GM23338 (cell line): ENCODE data around the gene OR4N2. TPM values are rescaled to one million over a fixed set of nuclear protein-coding genes. Genes with fewer than 3 reads are reported as not detected.

Source experiments
- ATAC-seq: fragments of 200-7000 bp; cut with Tn5 transposase; 3 replicates; pipeline ENCODE4 v1.9.1; 2020
- DNase-seq: peaks from one replicate; pipeline ENCODE4 v3.0.0-alpha.2; 2015; ENCODE audit warnings: low spot score
- H2AFZ ChIP-seq: fragments of 200-600 bp; sonication (generic); 2 replicates; pipeline ENCODE4 v1.8.0; 2016; ENCODE audit warnings: antibody characterized with exemption, mild to moderate bottlenecking, moderate library complexity
- H3F3A ChIP-seq: fragments of 200-600 bp; sonication (generic); replicated peaks from 2 replicates; pipeline ENCODE4 v1.8.0; 2017; ENCODE audit warnings: antibody characterized with exemption, mixed run types, low read depth
- H3K27ac ChIP-seq: fragments of 200-600 bp; sonication (generic); 2 replicates; pipeline ENCODE4 v1.6.1; 2016; ENCODE audit warnings: low read depth
- H3K27me3 ChIP-seq: fragments of 200-600 bp; sonication (generic); 2 replicates; pipeline ENCODE4 v1.8.0; 2016; ENCODE audit warnings: mild to moderate bottlenecking, mixed run types, moderate library complexity; ENCODE audit not compliant: insufficient read depth
- H3K36me3 ChIP-seq: fragments of 200-600 bp; sonication (generic); 2 replicates; pipeline ENCODE4 v1.8.0; 2016; ENCODE audit warnings: mild to moderate bottlenecking; ENCODE audit not compliant: insufficient read depth
- H3K4me1 ChIP-seq: fragments of 200-600 bp; sonication (generic); 2 replicates; pipeline ENCODE4 v1.8.0; 2016; ENCODE audit warnings: mild to moderate bottlenecking, moderate library complexity; ENCODE audit not compliant: insufficient read depth
- H3K4me2 ChIP-seq: fragments of 200-600 bp; sonication (generic); 2 replicates; pipeline ENCODE4 v1.7.1; 2017; ENCODE audit warnings: mixed run types
- H3K4me3 ChIP-seq: fragments of 200-600 bp; sonication (generic); 2 replicates; pipeline ENCODE4 v1.6.1; 2016; ENCODE audit warnings: mixed run types
- H3K79me2 ChIP-seq: fragments of 200-600 bp; sonication (generic); replicated peaks from 2 replicates; pipeline ENCODE4 v1.8.0; 2017; ENCODE audit warnings: mild to moderate bottlenecking; ENCODE audit not compliant: insufficient read depth
- H3K9me2 ChIP-seq: fragments of 200-600 bp; sonication (generic); 2 replicates; pipeline ENCODE4 v1.8.0; 2017; ENCODE audit not compliant: insufficient read depth
- H4K20me1 ChIP-seq: fragments of 200-600 bp; sonication (generic); replicated peaks from 2 replicates; pipeline ENCODE4 v1.8.0; 2017; ENCODE audit warnings: mild to moderate bottlenecking; ENCODE audit not compliant: insufficient read depth
- H3K27ac Mint-ChIP-seq: 2 replicates; pipeline ENCODE4 v1.8.0; 2020; ENCODE audit warnings: inconsistent platforms, mild to moderate bottlenecking, moderate library complexity, mixed read lengths
- H3K27me3 Mint-ChIP-seq: 3 replicates; pipeline ENCODE4 v1.8.0; 2022; ENCODE audit warnings: low read depth, mild to moderate bottlenecking, moderate library complexity, mixed read lengths, inconsistent platforms; ENCODE audit not compliant: insufficient read depth, poor library complexity
- H3K36me3 Mint-ChIP-seq: 3 replicates; pipeline ENCODE4 v1.8.0; 2021; ENCODE audit warnings: low read depth, mild to moderate bottlenecking, inconsistent platforms, moderate library complexity, mixed read lengths
- H3K4me1 Mint-ChIP-seq: 3 replicates; pipeline ENCODE4 v1.8.0; 2020; ENCODE audit warnings: mild to moderate bottlenecking, inconsistent platforms, mixed read lengths
- H3K4me3 Mint-ChIP-seq: 3 replicates; pipeline ENCODE4 v1.8.0; 2021; ENCODE audit warnings: moderate library complexity, mild to moderate bottlenecking, inconsistent platforms, mixed read lengths
- H3K9me3 Mint-ChIP-seq: 3 replicates; pipeline ENCODE4 v1.8.0; 2020; ENCODE audit warnings: moderate library complexity, mild to moderate bottlenecking, inconsistent platforms, mixed read lengths
- CREB1 ChIP-seq: fragments of 250-450 bp; sonication (Bioruptor Pico); IDR thresholded peaks from 2 replicates; pipeline ENCODE4 v1.5.0; 2020; ENCODE audit warnings: low read depth, mild to moderate bottlenecking, moderate library complexity
- EZH2 ChIP-seq: fragments of 200-600 bp; sonication (generic); IDR thresholded peaks from one replicate; pipeline ENCODE4 v1.8.0; 2017; ENCODE audit warnings: antibody characterized with exemption, mild to moderate bottlenecking, low read depth; ENCODE audit not compliant: unreplicated experiment
- EZH2phosphoT487 ChIP-seq: fragments of 200-600 bp; sonication (generic); IDR thresholded peaks from one replicate; pipeline ENCODE4 v1.8.1; 2018; ENCODE audit warnings: antibody characterized with exemption; ENCODE audit not compliant: unreplicated experiment
- JUNB ChIP-seq: IDR thresholded peaks from one replicate; pipeline ENCODE4 v1.6.1; 2016; ENCODE audit warnings: antibody characterized with exemption; ENCODE audit not compliant: unreplicated experiment
- NANOG ChIP-seq: IDR thresholded peaks from 2 replicates; pipeline ENCODE4 v1.6.1; 2016; ENCODE audit warnings: antibody characterized with exemption, borderline replicate concordance
- POLR2AphosphoS5 ChIP-seq: IDR thresholded peaks from 2 replicates; pipeline ENCODE4 v1.6.1; 2016; ENCODE audit warnings: antibody characterized with exemption, low read depth
- STAT1 ChIP-seq: IDR thresholded peaks from one replicate; pipeline ENCODE4 v1.6.1; 2016; ENCODE audit warnings: antibody characterized with exemption; ENCODE audit not compliant: unreplicated experiment
- ZNF114 ChIP-seq: fragments of 250-450 bp; sonication (Bioruptor Pico); IDR thresholded peaks from 2 replicates; pipeline ENCODE4 v1.5.0; 2020; ENCODE audit warnings: mild to moderate bottlenecking, moderate library complexity
- ZNF331 ChIP-seq: fragments of 250-450 bp; sonication (Bioruptor Pico); IDR thresholded peaks from 2 replicates; pipeline ENCODE4 v1.5.0; 2020; ENCODE audit warnings: low read depth, mild to moderate bottlenecking, moderate library complexity
- polyA plus RNA-seq: library from polyadenylated mRNA; unstranded; fragments of >200 nt; fragmentation: Nextera tagmentation; extraction: Ambion mirVana; gene quantifications from 2 replicates; pipeline ENCODE4 v1.2.1, GENCODE V29; 2016
- total RNA-seq: library from RNA; depleted of rRNA; stranded (reverse); fragments of >200 nt; shearing (Covaris generic); gene quantifications from 2 replicates; pipeline ENCODE4 v1.2.3, GENCODE V29; 2014
- TF ChIP-seq, protein P1 (sequence below): IDR thresholded peaks from 2 replicates; pipeline ENCODE4 v1.6.1; 2016; ENCODE audit warnings: antibody characterized with exemption
- TF ChIP-seq, protein P2 (sequence below), 2 experiments: fragments of 200-600 bp in 1 of 2; sonication (generic) in 1 of 2; conservative IDR thresholded peaks; 2 replicates each; pipeline versions ENCODE4 v1.5.1 to v1.6.1; 2016 to 2017; ENCODE audit warnings: antibody characterized with exemption in 2 of 2, low read depth in 2 of 2, mild to moderate bottlenecking in 2 of 2, moderate library complexity in 1 of 2
- TF ChIP-seq, protein P3 (sequence below): IDR thresholded peaks from one replicate; pipeline ENCODE4 v1.6.1; 2018; ENCODE audit warnings: antibody characterized with exemption; ENCODE audit not compliant: unreplicated experiment
- TF ChIP-seq, protein P4 (sequence below): fragments of 250-450 bp; sonication (Bioruptor Pico); IDR thresholded peaks from 2 replicates; pipeline ENCODE4 v1.5.0; 2020; ENCODE audit warnings: mild to moderate bottlenecking, moderate library complexity

The OR4N2 gene
- total and polyA plus RNA-seq, 2 experiments from 2014 or later, result not detected

DNA sequence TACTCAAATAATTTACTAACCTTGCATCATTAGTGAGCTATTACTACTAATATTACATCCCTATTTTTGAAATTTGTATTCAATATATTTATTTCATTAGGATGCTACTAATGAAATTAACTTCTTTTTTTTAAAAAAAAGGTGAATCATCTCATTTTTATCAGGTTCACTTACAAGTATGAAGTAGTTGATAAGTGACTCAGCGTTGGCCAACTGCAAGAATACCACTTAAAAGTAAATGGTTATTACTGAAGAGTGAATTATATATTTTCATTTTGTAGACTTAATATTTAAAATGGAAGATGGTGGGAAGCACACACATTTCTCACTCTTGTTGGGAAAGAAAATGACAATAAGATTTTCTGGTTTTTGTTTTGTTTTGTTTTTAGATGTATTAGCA lies 19.6 kb downstream of the OR4N2 start:
- H4K20me1 ChIP-seq, result no peaks in the 10 kb centered on the region; the same call in 1 of the 2 replicates
- no peaks in the 10 kb centered on the region for H3F3A ChIP-seq
- ATAC-seq (no peak), DNase-seq (no peak)
- Mint-ChIP-seq H3K9me3 (no peaks in the 10 kb centered on the region; the same call in 2 of the 3 replicates), H3K36me3 (peaks cover 22% of the 10 kb centered on the region), H3K27ac (no peak overlapping the region), H3K4me3 (no peak overlapping the region), H3K27me3 (peaks cover 5% of the 10 kb centered on the region), H3K4me1 (no peaks in the 10 kb centered on the region)
- no peak overlapping the region for H3K4me2 ChIP-seq
- no peak overlapping the region for H3K27ac ChIP-seq
- no peak overlapping the region for H3K4me3 ChIP-seq
- peaks cover 13% of the 10 kb centered on the region for H3K36me3 ChIP-seq
- no peaks in the 10 kb centered on the region for H3K9me2 ChIP-seq
- H2AFZ ChIP-seq, result no peak overlapping the region
- H3K27me3 ChIP-seq, result no peaks in the 10 kb centered on the region
- no peaks in the 10 kb centered on the region for H3K4me1 ChIP-seq
- no peaks in the 10 kb centered on the region for H3K79me2 ChIP-seq
- no peak for TF ChIP-seq JUNB
- no peak for TF ChIP-seq CREB1
- TF ChIP-seq, protein P1, sequence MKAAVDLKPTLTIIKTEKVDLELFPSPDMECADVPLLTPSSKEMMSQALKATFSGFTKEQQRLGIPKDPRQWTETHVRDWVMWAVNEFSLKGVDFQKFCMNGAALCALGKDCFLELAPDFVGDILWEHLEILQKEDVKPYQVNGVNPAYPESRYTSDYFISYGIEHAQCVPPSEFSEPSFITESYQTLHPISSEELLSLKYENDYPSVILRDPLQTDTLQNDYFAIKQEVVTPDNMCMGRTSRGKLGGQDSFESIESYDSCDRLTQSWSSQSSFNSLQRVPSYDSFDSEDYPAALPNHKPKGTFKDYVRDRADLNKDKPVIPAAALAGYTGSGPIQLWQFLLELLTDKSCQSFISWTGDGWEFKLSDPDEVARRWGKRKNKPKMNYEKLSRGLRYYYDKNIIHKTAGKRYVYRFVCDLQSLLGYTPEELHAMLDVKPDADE, result no peak
- TF ChIP-seq, protein P2, sequence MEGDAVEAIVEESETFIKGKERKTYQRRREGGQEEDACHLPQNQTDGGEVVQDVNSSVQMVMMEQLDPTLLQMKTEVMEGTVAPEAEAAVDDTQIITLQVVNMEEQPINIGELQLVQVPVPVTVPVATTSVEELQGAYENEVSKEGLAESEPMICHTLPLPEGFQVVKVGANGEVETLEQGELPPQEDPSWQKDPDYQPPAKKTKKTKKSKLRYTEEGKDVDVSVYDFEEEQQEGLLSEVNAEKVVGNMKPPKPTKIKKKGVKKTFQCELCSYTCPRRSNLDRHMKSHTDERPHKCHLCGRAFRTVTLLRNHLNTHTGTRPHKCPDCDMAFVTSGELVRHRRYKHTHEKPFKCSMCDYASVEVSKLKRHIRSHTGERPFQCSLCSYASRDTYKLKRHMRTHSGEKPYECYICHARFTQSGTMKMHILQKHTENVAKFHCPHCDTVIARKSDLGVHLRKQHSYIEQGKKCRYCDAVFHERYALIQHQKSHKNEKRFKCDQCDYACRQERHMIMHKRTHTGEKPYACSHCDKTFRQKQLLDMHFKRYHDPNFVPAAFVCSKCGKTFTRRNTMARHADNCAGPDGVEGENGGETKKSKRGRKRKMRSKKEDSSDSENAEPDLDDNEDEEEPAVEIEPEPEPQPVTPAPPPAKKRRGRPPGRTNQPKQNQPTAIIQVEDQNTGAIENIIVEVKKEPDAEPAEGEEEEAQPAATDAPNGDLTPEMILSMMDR (conservative IDR thresholded peaks at IDR 0.05; ENCODE audit: low read depth in 2 of 2), result no peak
- TF ChIP-seq STAT1, result no peak
- TF ChIP-seq, protein P3, sequence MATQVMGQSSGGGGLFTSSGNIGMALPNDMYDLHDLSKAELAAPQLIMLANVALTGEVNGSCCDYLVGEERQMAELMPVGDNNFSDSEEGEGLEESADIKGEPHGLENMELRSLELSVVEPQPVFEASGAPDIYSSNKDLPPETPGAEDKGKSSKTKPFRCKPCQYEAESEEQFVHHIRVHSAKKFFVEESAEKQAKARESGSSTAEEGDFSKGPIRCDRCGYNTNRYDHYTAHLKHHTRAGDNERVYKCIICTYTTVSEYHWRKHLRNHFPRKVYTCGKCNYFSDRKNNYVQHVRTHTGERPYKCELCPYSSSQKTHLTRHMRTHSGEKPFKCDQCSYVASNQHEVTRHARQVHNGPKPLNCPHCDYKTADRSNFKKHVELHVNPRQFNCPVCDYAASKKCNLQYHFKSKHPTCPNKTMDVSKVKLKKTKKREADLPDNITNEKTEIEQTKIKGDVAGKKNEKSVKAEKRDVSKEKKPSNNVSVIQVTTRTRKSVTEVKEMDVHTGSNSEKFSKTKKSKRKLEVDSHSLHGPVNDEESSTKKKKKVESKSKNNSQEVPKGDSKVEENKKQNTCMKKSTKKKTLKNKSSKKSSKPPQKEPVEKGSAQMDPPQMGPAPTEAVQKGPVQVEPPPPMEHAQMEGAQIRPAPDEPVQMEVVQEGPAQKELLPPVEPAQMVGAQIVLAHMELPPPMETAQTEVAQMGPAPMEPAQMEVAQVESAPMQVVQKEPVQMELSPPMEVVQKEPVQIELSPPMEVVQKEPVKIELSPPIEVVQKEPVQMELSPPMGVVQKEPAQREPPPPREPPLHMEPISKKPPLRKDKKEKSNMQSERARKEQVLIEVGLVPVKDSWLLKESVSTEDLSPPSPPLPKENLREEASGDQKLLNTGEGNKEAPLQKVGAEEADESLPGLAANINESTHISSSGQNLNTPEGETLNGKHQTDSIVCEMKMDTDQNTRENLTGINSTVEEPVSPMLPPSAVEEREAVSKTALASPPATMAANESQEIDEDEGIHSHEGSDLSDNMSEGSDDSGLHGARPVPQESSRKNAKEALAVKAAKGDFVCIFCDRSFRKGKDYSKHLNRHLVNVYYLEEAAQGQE, result no peak
- TF ChIP-seq, protein P4, sequence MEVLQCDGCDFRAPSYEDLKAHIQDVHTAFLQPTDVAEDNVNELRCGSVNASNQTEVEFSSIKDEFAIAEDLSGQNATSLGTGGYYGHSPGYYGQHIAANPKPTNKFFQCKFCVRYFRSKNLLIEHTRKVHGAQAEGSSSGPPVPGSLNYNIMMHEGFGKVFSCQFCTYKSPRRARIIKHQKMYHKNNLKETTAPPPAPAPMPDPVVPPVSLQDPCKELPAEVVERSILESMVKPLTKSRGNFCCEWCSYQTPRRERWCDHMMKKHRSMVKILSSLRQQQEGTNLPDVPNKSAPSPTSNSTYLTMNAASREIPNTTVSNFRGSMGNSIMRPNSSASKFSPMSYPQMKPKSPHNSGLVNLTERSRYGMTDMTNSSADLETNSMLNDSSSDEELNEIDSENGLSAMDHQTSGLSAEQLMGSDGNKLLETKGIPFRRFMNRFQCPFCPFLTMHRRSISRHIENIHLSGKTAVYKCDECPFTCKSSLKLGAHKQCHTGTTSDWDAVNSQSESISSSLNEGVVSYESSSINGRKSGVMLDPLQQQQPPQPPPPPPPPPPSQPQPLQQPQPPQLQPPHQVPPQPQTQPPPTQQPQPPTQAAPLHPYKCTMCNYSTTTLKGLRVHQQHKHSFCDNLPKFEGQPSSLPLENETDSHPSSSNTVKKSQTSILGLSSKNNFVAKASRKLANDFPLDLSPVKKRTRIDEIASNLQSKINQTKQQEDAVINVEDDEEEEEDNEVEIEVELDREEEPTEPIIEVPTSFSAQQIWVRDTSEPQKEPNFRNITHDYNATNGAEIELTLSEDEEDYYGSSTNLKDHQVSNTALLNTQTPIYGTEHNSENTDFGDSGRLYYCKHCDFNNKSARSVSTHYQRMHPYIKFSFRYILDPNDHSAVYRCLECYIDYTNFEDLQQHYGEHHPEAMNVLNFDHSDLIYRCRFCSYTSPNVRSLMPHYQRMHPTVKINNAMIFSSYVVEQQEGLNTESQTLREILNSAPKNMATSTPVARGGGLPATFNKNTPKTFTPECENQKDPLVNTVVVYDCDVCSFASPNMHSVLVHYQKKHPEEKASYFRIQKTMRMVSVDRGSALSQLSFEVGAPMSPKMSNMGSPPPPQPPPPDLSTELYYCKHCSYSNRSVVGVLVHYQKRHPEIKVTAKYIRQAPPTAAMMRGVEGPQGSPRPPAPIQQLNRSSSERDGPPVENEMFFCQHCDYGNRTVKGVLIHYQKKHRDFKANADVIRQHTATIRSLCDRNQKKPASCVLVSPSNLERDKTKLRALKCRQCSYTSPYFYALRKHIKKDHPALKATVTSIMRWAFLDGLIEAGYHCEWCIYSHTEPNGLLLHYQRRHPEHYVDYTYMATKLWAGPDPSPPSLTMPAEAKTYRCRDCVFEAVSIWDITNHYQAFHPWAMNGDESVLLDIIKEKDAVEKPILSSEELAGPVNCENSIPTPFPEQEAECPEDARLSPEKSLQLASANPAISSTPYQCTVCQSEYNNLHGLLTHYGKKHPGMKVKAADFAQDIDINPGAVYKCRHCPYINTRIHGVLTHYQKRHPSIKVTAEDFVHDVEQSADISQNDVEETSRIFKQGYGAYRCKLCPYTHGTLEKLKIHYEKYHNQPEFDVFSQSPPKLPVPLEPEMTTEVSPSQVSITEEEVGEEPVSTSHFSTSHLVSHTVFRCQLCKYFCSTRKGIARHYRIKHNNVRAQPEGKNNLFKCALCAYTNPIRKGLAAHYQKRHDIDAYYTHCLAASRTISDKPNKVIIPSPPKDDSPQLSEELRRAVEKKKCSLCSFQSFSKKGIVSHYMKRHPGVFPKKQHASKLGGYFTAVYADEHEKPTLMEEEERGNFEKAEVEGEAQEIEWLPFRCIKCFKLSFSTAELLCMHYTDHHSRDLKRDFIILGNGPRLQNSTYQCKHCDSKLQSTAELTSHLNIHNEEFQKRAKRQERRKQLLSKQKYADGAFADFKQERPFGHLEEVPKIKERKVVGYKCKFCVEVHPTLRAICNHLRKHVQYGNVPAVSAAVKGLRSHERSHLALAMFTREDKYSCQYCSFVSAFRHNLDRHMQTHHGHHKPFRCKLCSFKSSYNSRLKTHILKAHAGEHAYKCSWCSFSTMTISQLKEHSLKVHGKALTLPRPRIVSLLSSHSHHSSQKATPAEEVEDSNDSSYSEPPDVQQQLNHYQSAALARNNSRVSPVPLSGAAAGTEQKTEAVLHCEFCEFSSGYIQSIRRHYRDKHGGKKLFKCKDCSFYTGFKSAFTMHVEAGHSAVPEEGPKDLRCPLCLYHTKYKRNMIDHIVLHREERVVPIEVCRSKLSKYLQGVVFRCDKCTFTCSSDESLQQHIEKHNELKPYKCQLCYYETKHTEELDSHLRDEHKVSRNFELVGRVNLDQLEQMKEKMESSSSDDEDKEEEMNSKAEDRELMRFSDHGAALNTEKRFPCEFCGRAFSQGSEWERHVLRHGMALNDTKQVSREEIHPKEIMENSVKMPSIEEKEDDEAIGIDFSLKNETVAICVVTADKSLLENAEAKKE (CRISPR knock-in tag), result no peak
- TF ChIP-seq ZNF114 (CRISPR knock-in tag), result no peak
- no peak for TF ChIP-seq EZH2
- no peak for TF ChIP-seq NANOG
- TF ChIP-seq POLR2AphosphoS5, result no peak
- no peak for TF ChIP-seq EZH2phosphoT487
- no peak for TF ChIP-seq ZNF331
